ENCODE measurements around the gene SMOC2.

GRCh38 chr6:168407842-168408241 lies 33.1 kb upstream of the SMOC2 start:
- no peak for TF ChIP-seq POLR2A (IDR thresholded peaks at IDR 0.05)
- TF ChIP-seq, protein P1, sequence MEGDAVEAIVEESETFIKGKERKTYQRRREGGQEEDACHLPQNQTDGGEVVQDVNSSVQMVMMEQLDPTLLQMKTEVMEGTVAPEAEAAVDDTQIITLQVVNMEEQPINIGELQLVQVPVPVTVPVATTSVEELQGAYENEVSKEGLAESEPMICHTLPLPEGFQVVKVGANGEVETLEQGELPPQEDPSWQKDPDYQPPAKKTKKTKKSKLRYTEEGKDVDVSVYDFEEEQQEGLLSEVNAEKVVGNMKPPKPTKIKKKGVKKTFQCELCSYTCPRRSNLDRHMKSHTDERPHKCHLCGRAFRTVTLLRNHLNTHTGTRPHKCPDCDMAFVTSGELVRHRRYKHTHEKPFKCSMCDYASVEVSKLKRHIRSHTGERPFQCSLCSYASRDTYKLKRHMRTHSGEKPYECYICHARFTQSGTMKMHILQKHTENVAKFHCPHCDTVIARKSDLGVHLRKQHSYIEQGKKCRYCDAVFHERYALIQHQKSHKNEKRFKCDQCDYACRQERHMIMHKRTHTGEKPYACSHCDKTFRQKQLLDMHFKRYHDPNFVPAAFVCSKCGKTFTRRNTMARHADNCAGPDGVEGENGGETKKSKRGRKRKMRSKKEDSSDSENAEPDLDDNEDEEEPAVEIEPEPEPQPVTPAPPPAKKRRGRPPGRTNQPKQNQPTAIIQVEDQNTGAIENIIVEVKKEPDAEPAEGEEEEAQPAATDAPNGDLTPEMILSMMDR (IDR thresholded peaks at IDR 0.05), result no peak

Data from thyroid gland (tissue), 4 donors.